Mesenchymal stem cell (in vitro differentiated cells and primary cell): Measurements from ENCODE around the gene HIVEP2.

ENCODE experiments used
- DNase-seq: peaks from one replicate; pipeline ENCODE4 v3.0.0-alpha.2; 2013
- H2AFZ ChIP-seq: one replicate; pipeline ENCODE4 v1.6.1; 2013; ENCODE audit warnings: low read depth, mild to moderate bottlenecking, control low read depth, inconsistent platforms, low read length, moderate library complexity
- H2AK5ac ChIP-seq: 2 replicates; pipeline ENCODE4 v1.6.1; 2013; ENCODE audit warnings: low read length, moderate library complexity, mild to moderate bottlenecking, inconsistent platforms; ENCODE audit not compliant: severe bottlenecking
- H2BK120ac ChIP-seq: one replicate; pipeline ENCODE4 v1.6.1; 2013; ENCODE audit warnings: low read depth, mild to moderate bottlenecking, inconsistent platforms, low read length, moderate library complexity
- H2BK12ac ChIP-seq, 2 experiments: one replicate each; pipeline ENCODE4 v1.6.1; 2013; ENCODE audit warnings: inconsistent platforms in 2 of 2, low read length in 2 of 2, mild to moderate bottlenecking in 2 of 2, moderate library complexity in 2 of 2, control low read depth in 1 of 2
- H2BK15ac ChIP-seq: one replicate; pipeline ENCODE4 v1.6.1; 2013; ENCODE audit warnings: mild to moderate bottlenecking, low read depth, inconsistent platforms; ENCODE audit not compliant: poor library complexity, severe bottlenecking
- H2BK5ac ChIP-seq: 2 replicates; pipeline ENCODE4 v1.6.1; 2013; ENCODE audit warnings: low read depth, mild to moderate bottlenecking, low read length, control low read depth, inconsistent platforms; ENCODE audit not compliant: poor library complexity, severe bottlenecking
- H3K14ac ChIP-seq, 2 experiments: one replicate each; pipeline ENCODE4 v1.6.1; 2013; ENCODE audit warnings: inconsistent platforms in 2 of 2, low read length in 2 of 2, control low read depth in 1 of 2, mild to moderate bottlenecking in 1 of 2, moderate library complexity in 1 of 2
- H3K18ac ChIP-seq, 2 experiments: one replicate each; pipeline ENCODE4 v1.6.1; 2013; ENCODE audit warnings: inconsistent platforms in 2 of 2, low read length in 2 of 2, control low read depth in 1 of 2, low read depth in 1 of 2, mild to moderate bottlenecking in 1 of 2
- H3K23ac ChIP-seq, 2 experiments: one replicate each; pipeline ENCODE4 v1.6.1; 2013; ENCODE audit warnings: inconsistent platforms in 2 of 2, low read length in 2 of 2, mild to moderate bottlenecking in 2 of 2, moderate library complexity in 2 of 2, control low read depth in 1 of 2
- H3K27ac ChIP-seq: 2 replicates; pipeline ENCODE4 v1.5.1; 2013; ENCODE audit warnings: mild to moderate bottlenecking, moderate library complexity, low read length, control low read depth, inconsistent platforms; ENCODE audit not compliant: poor library complexity, severe bottlenecking
- H3K27me3 ChIP-seq, 2 experiments: 2 replicates each; pipeline versions ENCODE4 v1.6.1 to v1.7.0; 2013; ENCODE audit warnings: low read length in 2 of 2, mild to moderate bottlenecking in 2 of 2, moderate library complexity in 2 of 2, control low read depth in 1 of 2, inconsistent platforms in 1 of 2; ENCODE audit not compliant: control insufficient read depth in 1 of 2, insufficient read depth in 1 of 2
- H3K36me3 ChIP-seq, 2 experiments: 2 replicates each; pipeline versions ENCODE4 v1.6.1 to v1.7.0; 2013; ENCODE audit warnings: low read length in 2 of 2, control low read depth in 1 of 2, inconsistent platforms in 1 of 2, low read depth in 1 of 2, mild to moderate bottlenecking in 1 of 2; ENCODE audit not compliant: insufficient read depth in 2 of 2, control insufficient read depth in 1 of 2
- H3K4ac ChIP-seq, 2 experiments: one replicate each; pipeline ENCODE4 v1.6.1; 2013; ENCODE audit warnings: inconsistent platforms in 2 of 2, low read length in 2 of 2, mild to moderate bottlenecking in 2 of 2, moderate library complexity in 2 of 2, control low read depth in 1 of 2, low read depth in 1 of 2
- H3K4me1 ChIP-seq: 2 replicates; pipeline ENCODE4 v1.6.1; 2013; ENCODE audit warnings: low read depth, low read length, control low read depth; ENCODE audit not compliant: control insufficient read depth, insufficient read depth
- H3K4me2 ChIP-seq: 2 replicates; pipeline ENCODE4 v1.6.1; 2013; ENCODE audit warnings: low read length, mild to moderate bottlenecking, inconsistent platforms; ENCODE audit not compliant: poor library complexity, severe bottlenecking
- H3K4me3 ChIP-seq, 2 experiments: 2 replicates each; pipeline versions ENCODE4 v1.5.1 to v1.7.0; 2013; ENCODE audit warnings: low read length in 2 of 2, mild to moderate bottlenecking in 2 of 2, control low read depth in 1 of 2, low read depth in 1 of 2; ENCODE audit not compliant: insufficient read depth in 1 of 2
- H3K79me1 ChIP-seq: replicated peaks from 2 replicates; pipeline ENCODE4 v1.6.1; 2013; ENCODE audit warnings: mild to moderate bottlenecking, control low read depth, low read length, inconsistent platforms; ENCODE audit not compliant: poor library complexity, severe bottlenecking
- H3K9ac ChIP-seq: 2 replicates; pipeline ENCODE4 v1.7.0; 2013; ENCODE audit warnings: mild to moderate bottlenecking, low read length, moderate library complexity
- H3K9me3 ChIP-seq: 2 replicates; pipeline ENCODE4 v1.7.0; 2013; ENCODE audit warnings: mild to moderate bottlenecking, low read length; ENCODE audit not compliant: control insufficient read depth
- H4K8ac ChIP-seq: one replicate; pipeline ENCODE4 v1.6.1; 2013; ENCODE audit warnings: inconsistent platforms, mild to moderate bottlenecking, low read length, moderate library complexity
- H4K91ac ChIP-seq: one replicate; pipeline ENCODE4 v1.6.1; 2013; ENCODE audit warnings: mild to moderate bottlenecking, low read length, inconsistent platforms
- WGBS: methylation state at CpG from one replicate; pipeline ENCODE4 v1.1.7; 2013; ENCODE audit warnings: mixed read lengths; 5-methylcytosine and 5-hydroxymethylcytosine counted together

Gene HIVEP2

DNA sequence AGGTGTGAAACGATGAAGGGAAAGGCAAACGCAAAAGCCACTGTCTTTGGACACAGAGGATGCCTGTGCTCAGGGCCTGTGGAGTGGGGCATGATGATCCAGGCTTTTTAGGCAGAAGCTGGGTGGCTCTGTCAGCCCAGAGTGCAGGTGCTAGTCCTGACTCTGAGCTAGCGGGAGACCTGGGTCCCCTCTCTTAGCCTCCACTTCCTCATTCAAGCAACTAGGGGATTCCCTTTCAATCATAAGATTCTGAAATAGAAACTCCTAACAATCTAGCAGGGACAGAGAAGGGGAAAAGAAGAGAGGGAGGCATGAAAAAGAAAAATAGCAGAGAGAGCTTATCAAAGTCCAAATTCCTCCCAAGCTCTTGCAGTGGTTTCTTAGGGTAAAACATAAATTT is 7.6 kb upstream of the HIVEP2 start:
- WGBS: 63% methylated on average over 2 of the region's 3 CpGs
- no peak overlapping the region for H2AK5ac ChIP-seq

DNA sequence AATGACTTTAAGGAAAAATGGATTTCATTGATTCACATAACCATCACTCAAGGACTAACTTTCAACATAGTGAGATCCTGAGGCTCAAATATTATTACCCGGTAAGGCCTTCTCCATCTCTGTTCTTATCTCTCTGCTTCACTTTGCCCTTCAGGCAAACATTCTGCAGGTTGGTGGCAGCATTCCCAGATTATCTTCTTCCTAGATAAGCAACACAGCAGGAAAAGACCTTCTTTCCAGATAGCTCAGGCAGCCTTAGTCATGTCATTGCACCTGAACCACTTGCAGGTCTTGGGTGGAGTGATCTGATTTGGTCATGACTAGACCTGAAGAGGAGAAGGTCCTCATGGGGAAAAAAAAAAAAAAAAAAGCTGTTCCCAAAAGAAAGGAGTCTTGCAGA is 5.3 kb upstream of the HIVEP2 start:
- Histone ChIP-seq H2BK15ac (no peak overlapping the region), H3K27me3 (no peaks in the 10 kb centered on the region), H3K4ac (no peak overlapping the region), H3K9ac (no peak overlapping the region), H3K4me1 (peaks cover 3% of the 10 kb centered on the region), H2BK12ac (no peak overlapping the region), H3K4me2 (no peak overlapping the region), H3K36me3 (no peaks in the 10 kb centered on the region), H2AFZ (no peak overlapping the region), H3K9me3 (no peaks in the 10 kb centered on the region), H3K14ac (no peak overlapping the region), H4K8ac (no peak overlapping the region), H3K27ac (no peak overlapping the region), H2BK5ac (no peak overlapping the region), H2BK120ac (no peak overlapping the region), H4K91ac (no peak overlapping the region), H3K79me1 (peaks cover 4% of the 10 kb centered on the region), H3K23ac (no peak overlapping the region), H3K18ac (no peak overlapping the region), H3K4me3 (no peak overlapping the region), H2AK5ac (no peak overlapping the region)
- WGBS: 28% methylated on average over 1 of the region's 1 CpG
- DNase-seq: no peak

More for the DNA sequence above, 7.6 kb upstream of the HIVEP2 start:
- no peaks in the 10 kb centered on the region for H3K36me3 ChIP-seq
- no peak overlapping the region for H3K14ac ChIP-seq
- H3K9me3 ChIP-seq: no peaks in the 10 kb centered on the region
- H3K27me3 ChIP-seq: no peaks in the 10 kb centered on the region
- no peak overlapping the region for H2BK12ac ChIP-seq
- H4K91ac ChIP-seq: no peak overlapping the region
- no peak overlapping the region for H3K4me3 ChIP-seq
- no peak overlapping the region for H3K4me2 ChIP-seq
- H2BK5ac ChIP-seq: no peak overlapping the region
- no peaks in the 10 kb centered on the region for H3K4me1 ChIP-seq
- no peak overlapping the region for H3K27ac ChIP-seq
- DNase-seq: no peak
- H4K8ac ChIP-seq: no peak overlapping the region
- H3K79me1 ChIP-seq: no peaks in the 10 kb centered on the region
- H2BK120ac ChIP-seq: no peak overlapping the region
- no peak overlapping the region for H2AFZ ChIP-seq
- H3K4ac ChIP-seq: no peak overlapping the region
- H3K18ac ChIP-seq: no peak overlapping the region
- no peak overlapping the region for H3K9ac ChIP-seq
- H3K23ac ChIP-seq: no peak overlapping the region
- H2BK15ac ChIP-seq: no peak overlapping the region

DNA sequence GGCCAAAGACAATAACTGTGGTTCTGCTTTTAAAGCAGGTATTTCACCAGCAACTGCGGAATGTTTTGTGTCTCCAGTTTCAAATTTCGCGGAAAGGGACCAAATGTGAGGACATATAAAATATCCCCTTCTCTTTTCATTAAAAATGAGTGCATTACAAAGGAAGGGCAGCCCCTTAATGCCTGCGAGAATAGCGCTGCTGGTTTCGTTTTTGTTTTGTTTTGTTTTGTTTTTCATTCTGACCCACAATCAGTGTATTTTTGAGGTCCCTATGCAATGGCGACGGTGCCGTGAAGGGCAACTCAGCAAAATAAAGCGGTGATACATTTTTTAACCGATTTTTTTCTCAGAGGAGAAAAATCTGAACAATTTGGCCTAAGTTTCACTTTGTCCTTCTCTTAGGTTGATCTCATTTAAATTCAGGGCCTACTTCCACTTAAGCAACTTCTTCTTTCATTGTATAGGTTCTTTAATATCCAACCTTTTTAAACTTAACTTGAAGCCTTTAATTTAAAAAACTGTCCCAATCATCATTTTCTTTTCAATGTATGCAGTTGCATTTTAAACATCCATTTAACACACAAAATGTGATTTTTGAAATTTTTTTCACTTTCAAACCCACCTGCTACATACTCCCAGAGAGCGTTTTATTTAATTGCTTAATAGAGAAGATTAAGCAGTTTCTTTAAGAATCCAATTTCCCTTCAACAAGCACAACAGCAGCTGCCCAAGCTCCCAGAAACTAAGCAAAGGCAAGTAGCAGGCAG is 2.9 kb upstream of the HIVEP2 start:
- DNase-seq: no peak
- Histone ChIP-seq H2BK15ac (no peak overlapping the region), H3K27ac (peak overlapping the region; percentile 58), H3K14ac (no peak overlapping the region), H3K9ac (peak overlapping the region; percentile 99), H2BK120ac (peak overlapping the region; percentile 84), H3K36me3 (no peaks in the 10 kb centered on the region), H4K8ac (no peak overlapping the region), H3K18ac (peak overlapping the region in 1 of 2 experiments; percentile 96), H3K4me1 (peaks cover 5% of the 10 kb centered on the region), H2BK5ac (no peak overlapping the region), H3K79me1 (peaks cover 4% of the 10 kb centered on the region), H2BK12ac (no peak overlapping the region), H3K4me3 (peak overlapping the region; percentile 93 to 95), H2AFZ (no peak overlapping the region), H3K27me3 (no peaks in the 10 kb centered on the region), H2AK5ac (no peak overlapping the region), H3K4ac (no peak overlapping the region), H3K23ac (no peak overlapping the region), H3K9me3 (no peaks in the 10 kb centered on the region), H3K4me2 (peak overlapping the region; percentile 96), H4K91ac (no peak overlapping the region)
- WGBS: 18% methylated on average over 8 of the region's 12 CpGs

DNA sequence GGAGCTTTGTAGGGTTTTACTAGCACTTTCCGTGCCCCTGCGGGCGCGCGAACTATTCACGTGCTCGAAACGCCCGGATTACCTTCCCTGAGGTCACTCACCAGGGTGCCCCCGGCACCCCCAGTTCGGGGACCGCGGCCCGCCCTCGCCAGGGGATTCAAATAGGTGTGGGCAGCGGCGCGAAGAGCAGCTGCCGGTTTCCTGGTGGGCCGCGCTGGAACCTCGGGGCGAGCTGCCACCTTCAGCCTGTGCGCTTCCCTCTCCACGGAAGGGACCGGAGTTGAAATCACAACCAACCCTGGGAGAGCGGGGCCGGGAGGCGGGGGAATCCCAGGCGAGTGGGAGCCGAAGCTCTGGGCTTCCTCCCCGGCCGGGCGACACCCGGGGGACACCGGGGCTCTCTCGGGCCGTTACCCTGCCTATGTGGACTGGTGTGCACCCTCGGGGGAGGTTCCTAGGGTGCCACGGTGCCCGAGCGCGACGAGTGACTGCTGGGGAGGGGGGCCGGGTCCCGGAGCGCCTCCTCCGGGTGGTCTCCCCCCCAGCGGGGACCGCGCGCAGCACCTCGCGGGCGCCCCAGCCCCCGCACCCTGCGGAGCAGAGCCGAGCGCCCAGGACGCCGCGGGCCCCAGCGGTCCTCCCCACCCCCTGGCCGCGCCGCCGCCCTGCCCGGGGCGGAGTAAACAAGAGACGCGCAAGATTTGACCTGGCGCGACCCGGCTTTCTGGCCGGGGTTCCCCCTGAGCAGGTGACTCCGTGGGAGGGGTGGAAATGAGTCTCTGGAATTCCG is 2.1 kb upstream of the HIVEP2 start:
- Histone ChIP-seq H2AFZ (no peak overlapping the region), H4K91ac (peak overlapping the region; percentile 78), H3K79me1 (peaks cover 4% of the 10 kb centered on the region), H3K18ac (peak overlapping the region; percentile 75 to 96), H3K27ac (peak overlapping the region; percentile 64), H3K4me3 (peak overlapping the region; percentile 93 to 95), H3K4ac (peak overlapping the region; percentile 65 to 71), H3K23ac (peak overlapping the region in 1 of 2 experiments; percentile 34), H2BK5ac (no peak overlapping the region), H3K14ac (peak overlapping the region in 1 of 2 experiments; percentile 26), H3K27me3 (no peaks in the 10 kb centered on the region), H3K9ac (peak overlapping the region; percentile 99), H3K4me1 (peaks cover 5% of the 10 kb centered on the region), H3K4me2 (peak overlapping the region; percentile 96), H3K9me3 (no peaks in the 10 kb centered on the region), H2BK12ac (peak overlapping the region; percentile 21 to 30), H2BK120ac (peak overlapping the region; percentile 84), H2AK5ac (no peak overlapping the region), H2BK15ac (peak overlapping the region; percentile 48), H4K8ac (peak overlapping the region; percentile 80), H3K36me3 (no peaks in the 10 kb centered on the region)
- DNase-seq: peak; percentile 82
- under 1% methylated on average over 60 of the region's 77 CpGs for WGBS
